ENCODE measurements around the gene ZFYVE27.

The ZFYVE27 gene

DNA sequence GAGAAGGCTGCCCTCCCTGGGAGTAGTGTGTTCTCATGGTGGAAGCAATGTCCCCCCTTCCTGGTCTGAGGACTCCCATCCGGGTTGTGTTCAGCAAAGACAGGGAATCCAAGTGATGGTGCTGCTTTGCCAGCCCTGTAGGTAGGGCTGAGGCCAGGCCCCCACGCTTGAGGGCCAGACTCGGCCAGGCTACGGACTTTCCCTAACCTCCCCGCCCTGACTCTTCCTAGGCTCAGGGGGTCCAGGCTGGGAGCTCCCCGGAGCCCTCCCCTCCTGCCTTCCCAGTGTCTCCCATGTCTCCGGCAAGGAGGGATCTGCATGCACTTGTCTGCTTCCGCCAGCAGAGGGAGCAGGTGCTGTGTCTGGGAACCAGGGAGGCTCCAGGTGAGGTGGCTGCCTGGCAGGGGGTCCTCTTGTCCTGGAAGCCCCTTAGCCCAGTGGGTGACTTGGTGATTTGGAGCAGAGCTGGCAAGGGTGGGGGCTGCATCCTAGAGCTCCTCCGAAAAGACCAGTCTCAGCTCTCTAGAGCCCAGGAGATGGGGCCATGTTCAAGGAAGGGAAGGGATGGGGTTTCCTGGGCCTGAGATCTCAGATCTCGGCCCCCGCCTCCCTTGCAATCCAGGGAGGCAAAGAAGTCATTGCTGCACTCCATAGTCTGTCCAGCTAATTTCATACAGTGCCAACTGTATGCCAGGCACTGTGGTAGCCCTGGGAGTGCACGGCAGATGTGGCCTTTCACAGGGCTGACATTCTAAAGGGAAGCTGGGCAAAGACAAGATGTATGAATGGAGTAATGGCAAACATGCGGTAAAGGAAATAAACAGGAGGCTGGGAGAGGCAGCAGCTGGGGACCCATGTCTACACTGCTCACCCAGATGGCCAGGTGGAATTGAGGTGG, 55.1 kb downstream of the ZFYVE27 start:
- peak; percentile 79 for DNase-seq (ENCODE audit: low spot score)

DNA sequence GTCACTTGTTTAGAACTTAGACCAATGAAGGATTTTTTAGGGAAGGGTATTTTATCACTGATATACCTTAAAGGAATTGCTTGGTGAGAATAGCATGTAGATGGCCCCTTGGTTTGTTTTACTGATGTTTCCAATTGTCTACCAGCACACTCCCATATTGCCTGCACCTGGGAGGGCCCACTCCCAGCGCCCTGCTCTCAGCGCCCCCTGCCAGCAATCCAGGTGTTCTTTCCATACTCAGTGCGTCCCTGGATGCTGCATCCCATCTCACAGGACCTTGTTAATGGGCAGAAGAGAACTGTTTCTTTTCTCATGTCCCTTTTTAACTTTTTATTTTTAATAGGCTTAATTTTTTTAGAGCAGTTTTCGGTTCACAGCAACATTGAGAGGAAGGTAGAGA, 59.0 kb downstream of the ZFYVE27 start:
- no peak for DNase-seq (ENCODE audit: low spot score)

GRCh38 chr10:97796651-97797050, 59.7 kb downstream of the ZFYVE27 start:
- DNase-seq (ENCODE audit: low spot score), result no peak

- DNase-seq (ENCODE audit: low spot score), result no peak
These were observed 62.2 kb downstream of the ZFYVE27 start for GRCh38 chr10:97798958-97799610.

- DNase-seq (ENCODE audit: low spot score), result no peak
These were observed 63.5 kb downstream of the ZFYVE27 start for GRCh38 chr10:97800474-97800873.

DNA sequence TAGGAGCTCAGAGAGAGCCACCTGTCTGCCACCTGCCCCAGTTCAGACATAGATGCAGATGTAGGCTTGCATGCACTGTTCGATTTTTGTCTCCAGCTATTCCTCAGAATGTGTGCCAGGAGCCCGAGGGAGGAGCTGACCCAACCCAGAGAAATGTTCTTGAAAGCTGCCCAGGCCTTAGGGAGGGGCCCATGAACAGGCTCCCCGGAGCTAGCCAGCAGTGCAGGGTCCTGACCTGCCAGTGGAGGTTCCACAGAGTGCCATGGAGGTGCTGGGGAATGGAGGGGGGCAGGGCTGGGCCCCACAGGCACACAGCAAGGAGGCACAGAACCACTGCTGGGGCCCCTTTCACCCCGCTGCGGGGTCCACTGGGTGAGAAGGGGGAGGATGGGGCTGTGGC, 64.5 kb downstream of the ZFYVE27 start:
- DNase-seq (ENCODE audit: low spot score), result no peak

GRCh38 chr10:97805096-97805884, 68.4 kb downstream of the ZFYVE27 start:
- no peak for DNase-seq (ENCODE audit: low spot score)

GRCh38 chr10:97805949-97806348, 69.0 kb downstream of the ZFYVE27 start:
- DNase-seq (ENCODE audit: low spot score), result no peak

- DNase-seq (ENCODE audit: low spot score), result no peak
These were observed 73.5 kb downstream of the ZFYVE27 start for GRCh38 chr10:97810446-97810845.

All from D341Med (cell line).